Natural killer cell (primary cell): Measurements from ENCODE around the gene RBM33. TPM values are rescaled to one million over a fixed set of nuclear protein-coding genes. Genes with fewer than 3 reads are reported as not detected.
A peak's percentile ranks its signal among the peaks of the same experiment; 100 is the strongest.

ENCODE experiments used
- ATAC-seq, 3 donors: fragments of 150-1000 bp in 2 of 3; fragments of 200-7000 bp in 1 of 3; cut with Tn5 transposase; 1 replicate in 1 of 3; 2 replicates in 2 of 3; pipeline ENCODE4 v1.10.0; 2021; ENCODE audit warnings: mild to moderate bottlenecking in 2 of 3, moderate library complexity in 2 of 3
- DNase-seq, 2 donors: peaks; one replicate each; pipeline versions ENCODE4 v3.0.0 to v3.0.0-alpha.2; 2013 to 2021; ENCODE audit warnings: mixed read lengths in 1 of 2
- H3K27ac ChIP-seq: one replicate; pipeline ENCODE4 v1.5.1; 2013; ENCODE audit warnings: mild to moderate bottlenecking, low read length
- H3K27me3 ChIP-seq: one replicate; pipeline ENCODE4 v1.6.1; 2013; ENCODE audit warnings: low read length; ENCODE audit not compliant: control insufficient read depth, insufficient read depth
- H3K36me3 ChIP-seq: one replicate; pipeline ENCODE4 v1.6.1; 2013; ENCODE audit warnings: low read length; ENCODE audit not compliant: control insufficient read depth, insufficient read depth
- H3K4me1 ChIP-seq: one replicate; pipeline ENCODE4 v1.6.1; 2013; ENCODE audit warnings: low read length; ENCODE audit not compliant: control insufficient read depth, insufficient read depth
- H3K4me3 ChIP-seq: one replicate; pipeline ENCODE4 v1.5.1; 2013; ENCODE audit warnings: low read length
- H3K9me3 ChIP-seq: one replicate; pipeline ENCODE4 v1.6.1; 2013; ENCODE audit warnings: low read length; ENCODE audit not compliant: control insufficient read depth, insufficient read depth
- H3K27ac Mint-ChIP-seq, 2 donors: one replicate each; pipeline ENCODE4 v1.8.0; 2022; ENCODE audit warnings: mild to moderate bottlenecking in 2 of 2, mixed read lengths in 2 of 2, moderate library complexity in 1 of 2
- H3K27me3 Mint-ChIP-seq, 2 donors: one replicate each; pipeline ENCODE4 v1.8.0; 2022; ENCODE audit warnings: low read depth in 2 of 2, mixed read lengths in 2 of 2
- H3K36me3 Mint-ChIP-seq: one replicate; pipeline ENCODE4 v1.8.0; 2022; ENCODE audit warnings: mixed read lengths
- H3K4me1 Mint-ChIP-seq, 2 donors: one replicate each; pipeline ENCODE4 v1.8.0; 2022; ENCODE audit warnings: mixed read lengths in 2 of 2
- H3K4me3 Mint-ChIP-seq: one replicate; pipeline ENCODE4 v1.8.0; 2022; ENCODE audit warnings: mild to moderate bottlenecking, moderate library complexity, mixed read lengths
- H3K9me3 Mint-ChIP-seq, 2 donors: one replicate each; pipeline ENCODE4 v1.8.0; 2022; ENCODE audit warnings: mixed read lengths in 2 of 2
- WGBS: methylation state at CpG from one replicate; pipeline ENCODE4 v1.1.7; 2013; ENCODE audit warnings: missing lambda C conversion rate; ENCODE audit not compliant: insufficient coverage; 5-methylcytosine and 5-hydroxymethylcytosine counted together
- intact Hi-C: fragments of 100-400 bp; cut with micrococcal nuclease; formaldehyde crosslinking; loops from one replicate; pipeline ENCODE4 v1.14.2; 2022
- total RNA-seq, 4 donors: library from RNA; stranded (reverse); fragments of 120-200 nt in 1 of 4; gene quantifications; one replicate each; pipeline versions ENCODE4 v1.2.3 to v1.2.4, GENCODE V29; 2013 to 2022
- TF ChIP-seq, protein P1 (sequence below): fragments of 200-600 bp; IDR thresholded peaks from one replicate; pipeline ENCODE4 v1.8.0; 2022; ENCODE audit warnings: antibody characterized with exemption

RBM33 gene
- total RNA-seq, 3 donors from 2014 or later (not counting 1 experiment from before 2014, with no cell fraction given), result 161 to 182 (median 182) TPM

DNA sequence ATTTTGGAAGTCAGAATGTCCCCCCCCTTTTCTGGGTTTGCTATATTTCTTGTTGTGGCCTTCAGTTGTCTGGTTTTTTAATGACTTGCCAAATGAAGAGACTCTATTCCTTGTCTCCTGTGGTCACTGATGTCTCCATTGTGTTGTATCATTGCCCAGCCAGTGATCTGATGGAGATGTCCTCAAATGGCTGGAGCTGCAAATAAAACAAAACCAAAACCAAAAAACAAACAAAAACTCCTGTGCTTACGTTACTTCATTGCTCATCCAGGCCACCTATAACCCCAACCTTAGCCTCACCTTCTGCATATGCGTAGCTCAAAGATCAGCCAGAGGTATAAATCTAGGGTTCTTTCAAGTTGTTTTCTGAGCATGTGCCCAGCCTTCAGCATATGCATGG, 5.1 kb downstream of the RBM33 start:
- Histone ChIP-seq H3K9me3 (no peaks in the 10 kb centered on the region), H3K36me3 (peaks cover 9% of the 10 kb centered on the region), H3K4me3 (no peak overlapping the region), H3K27me3 (no peaks in the 10 kb centered on the region), H3K27ac (no peak overlapping the region), H3K4me1 (peaks cover 16% of the 10 kb centered on the region)
- WGBS, result 97% methylated on average over 2 of the region's 2 CpGs
- ATAC-seq, result no peak
- Mint-ChIP-seq H3K27me3 (no peaks in the 10 kb centered on the region), H3K4me3 (no peak overlapping the region), H3K27ac (peak overlapping the region; percentile 62 to 63), H3K36me3 (peaks cover 23% of the 10 kb centered on the region), H3K9me3 (peaks cover 3 to 6% of the 10 kb centered on the region in 2 donors), H3K4me1 (peaks cover 89 to 95% of the 10 kb centered on the region in 2 donors)
- DNase-seq, result no peak
- intact Hi-C loops, result loop anchor here (5.0 kb wide), 1 partner anchor 38 kb away; no protein-coding TSS in a partner anchor
- TF ChIP-seq, protein P1, sequence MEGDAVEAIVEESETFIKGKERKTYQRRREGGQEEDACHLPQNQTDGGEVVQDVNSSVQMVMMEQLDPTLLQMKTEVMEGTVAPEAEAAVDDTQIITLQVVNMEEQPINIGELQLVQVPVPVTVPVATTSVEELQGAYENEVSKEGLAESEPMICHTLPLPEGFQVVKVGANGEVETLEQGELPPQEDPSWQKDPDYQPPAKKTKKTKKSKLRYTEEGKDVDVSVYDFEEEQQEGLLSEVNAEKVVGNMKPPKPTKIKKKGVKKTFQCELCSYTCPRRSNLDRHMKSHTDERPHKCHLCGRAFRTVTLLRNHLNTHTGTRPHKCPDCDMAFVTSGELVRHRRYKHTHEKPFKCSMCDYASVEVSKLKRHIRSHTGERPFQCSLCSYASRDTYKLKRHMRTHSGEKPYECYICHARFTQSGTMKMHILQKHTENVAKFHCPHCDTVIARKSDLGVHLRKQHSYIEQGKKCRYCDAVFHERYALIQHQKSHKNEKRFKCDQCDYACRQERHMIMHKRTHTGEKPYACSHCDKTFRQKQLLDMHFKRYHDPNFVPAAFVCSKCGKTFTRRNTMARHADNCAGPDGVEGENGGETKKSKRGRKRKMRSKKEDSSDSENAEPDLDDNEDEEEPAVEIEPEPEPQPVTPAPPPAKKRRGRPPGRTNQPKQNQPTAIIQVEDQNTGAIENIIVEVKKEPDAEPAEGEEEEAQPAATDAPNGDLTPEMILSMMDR, result no peak

DNA sequence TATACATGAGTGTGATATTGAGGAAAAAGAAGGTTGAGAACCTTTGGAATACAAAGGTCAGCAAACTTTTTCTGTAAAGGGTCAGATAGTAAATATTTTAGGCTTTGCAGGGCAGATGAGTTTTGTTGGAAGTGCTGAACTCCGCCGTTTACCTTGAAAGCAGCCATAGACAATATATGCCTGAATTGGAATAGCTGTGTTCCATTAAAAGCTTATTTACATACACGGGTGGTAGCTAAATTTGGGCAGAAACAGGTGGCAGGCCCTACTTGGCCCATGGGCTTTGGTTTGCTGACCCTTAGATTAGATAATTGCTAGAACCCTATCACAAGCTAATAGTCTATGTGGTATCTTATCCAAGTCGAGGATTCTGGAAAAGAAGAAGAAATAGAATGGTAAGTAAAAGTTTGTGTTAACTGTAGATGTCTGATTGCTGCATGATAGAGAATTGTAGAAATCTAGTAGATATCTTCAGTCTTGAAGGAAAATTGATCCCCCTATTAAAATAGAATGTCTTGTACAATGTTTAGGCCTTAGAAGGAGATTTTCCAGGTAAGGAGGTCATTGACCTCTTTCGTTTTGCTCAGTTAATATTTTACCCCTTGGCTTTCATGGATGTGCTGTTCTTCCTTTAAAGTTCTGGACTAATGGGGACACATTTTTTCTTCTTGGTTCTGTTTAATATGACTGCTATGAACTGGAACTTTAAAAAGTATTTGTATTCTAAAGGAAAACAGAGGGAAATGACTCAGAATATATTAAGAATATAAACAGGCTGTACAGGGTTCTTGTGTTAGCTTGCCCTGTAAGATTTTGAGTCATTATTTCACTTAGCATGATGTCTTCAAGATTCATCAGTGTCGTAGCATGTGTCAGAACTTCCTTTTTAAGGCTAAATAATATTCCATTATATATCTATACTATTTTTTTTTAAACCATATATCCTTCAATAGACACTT, 8.0 kb downstream of the RBM33 start:
- H3K4me3 Mint-ChIP-seq, result no peak overlapping the region
- H3K27ac Mint-ChIP-seq, result peak overlapping the region; percentile 8 to 32
- H3K4me1 ChIP-seq, result peaks cover 9% of the 10 kb centered on the region
- H3K9me3 Mint-ChIP-seq, result peaks cover 3 to 6% of the 10 kb centered on the region in 2 donors
- no peaks in the 10 kb centered on the region for H3K27me3 ChIP-seq
- ATAC-seq (peak in 1 of 3 donors; percentile 34), DNase-seq (no peak)
- H3K4me1 Mint-ChIP-seq, result peaks cover 88 to 95% of the 10 kb centered on the region in 2 donors
- H3K9me3 ChIP-seq, result no peaks in the 10 kb centered on the region
- TF ChIP-seq, protein P1, result no peak
- no peak overlapping the region for H3K4me3 ChIP-seq
- no peaks in the 10 kb centered on the region for H3K27me3 Mint-ChIP-seq
- H3K36me3 ChIP-seq, result peaks cover 9% of the 10 kb centered on the region
- H3K36me3 Mint-ChIP-seq, result peaks cover 16% of the 10 kb centered on the region
- WGBS, result 90% methylated on average over 4 of the region's 6 CpGs
- intact Hi-C loops, result no loop called here
- no peak overlapping the region for H3K27ac ChIP-seq

DNA sequence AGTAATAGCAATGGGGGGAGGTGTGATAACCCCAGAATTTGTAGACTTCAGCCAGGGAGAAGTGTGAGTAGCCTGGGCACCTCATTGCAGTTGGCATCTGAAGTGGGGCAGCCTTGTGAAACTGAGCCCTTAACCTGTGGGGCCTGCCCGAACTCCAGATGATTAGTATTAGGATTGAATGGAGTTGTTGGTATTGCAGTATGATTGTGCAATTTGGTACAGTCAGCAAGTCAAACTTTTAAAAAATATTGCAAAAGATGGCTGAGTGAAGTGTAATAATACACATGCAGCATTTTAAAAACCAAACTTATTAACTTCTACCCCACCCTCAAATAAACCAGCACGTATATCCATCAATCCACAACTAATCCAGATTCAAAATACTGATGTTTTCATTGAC, 9.3 kb downstream of the RBM33 start:
- no peaks in the 10 kb centered on the region for H3K27me3 ChIP-seq
- H3K27ac Mint-ChIP-seq, result peak overlapping the region; percentile 8 to 15
- peaks cover 6% of the 10 kb centered on the region for H3K36me3 Mint-ChIP-seq
- H3K4me1 ChIP-seq, result peaks cover 15% of the 10 kb centered on the region
- H3K9me3 Mint-ChIP-seq, result peaks cover 1 to 4% of the 10 kb centered on the region in 2 donors
- peaks cover 4% of the 10 kb centered on the region for H3K36me3 ChIP-seq
- ATAC-seq (peak in 1 of 3 donors; percentile 8), DNase-seq (no peak)
- TF ChIP-seq, protein P1, result no peak
- 98% methylated on average over 2 of the region's 2 CpGs for WGBS
- no peak overlapping the region for H3K27ac ChIP-seq
- intact Hi-C loops, result no loop called here
- no peaks in the 10 kb centered on the region for H3K9me3 ChIP-seq
- no peak overlapping the region for H3K4me3 ChIP-seq
- H3K27me3 Mint-ChIP-seq, result no peaks in the 10 kb centered on the region
- H3K4me1 Mint-ChIP-seq, result peaks cover 88 to 95% of the 10 kb centered on the region in 2 donors
- H3K4me3 Mint-ChIP-seq, result peak overlapping the region; percentile 0
